ENCODE measurements around the gene ANKS1B. TPM values are rescaled to one million over a fixed set of nuclear protein-coding genes. Genes with fewer than 3 reads are reported as not detected.

ANKS1B gene
- total and polyA plus RNA-seq, 7 donors, result 1.0 to 57.3 (median 30.1) TPM; not detected in 1

- Histone ChIP-seq H3K4me3 (peak overlapping the region in 3 of 4 donors; percentile 27 to 47 (median 42)), H3K4me1 (peaks cover 0 to 17% (median 11%) of the 10 kb centered on the region in 4 donors), H3K9me3 (no peaks in the 10 kb centered on the region), H3K27me3 (peaks cover 4 to 50% (median 22%) of the 10 kb centered on the region in 3 donors), H3K27ac (no peak overlapping the region), H3K36me3 (no peaks in the 10 kb centered on the region)
- DNase-seq, result no peak
- WGBS, 2 donors, result 2 to 7% methylated on average over 60 of the region's 60 CpGs
- intact Hi-C loops (cut with DNase I), result no loop called here
- TF ChIP-seq POLR2A (IDR thresholded peaks at IDR 0.05), result no peak
- TF ChIP-seq POLR2AphosphoS5 (IDR thresholded peaks at IDR 0.05), result no peak
- no peak for TF ChIP-seq CTCF (IDR thresholded peaks at IDR 0.05)
- TF ChIP-seq EP300 (IDR thresholded peaks at IDR 0.05), result no peak
These were observed 1089.6 kb downstream of the ANKS1B start for GRCh38 chr12:98895086-98895651.

GRCh38 chr12:98894412-98895085 lies 1090.2 kb downstream of the ANKS1B start:
- H3K36me3 ChIP-seq, result no peaks in the 10 kb centered on the region
- intact Hi-C loops (cut with DNase I), result no loop called here
- H3K4me1 ChIP-seq, result peaks cover 0 to 17% (median 11%) of the 10 kb centered on the region in 4 donors
- no peak for TF ChIP-seq EP300 (IDR thresholded peaks at IDR 0.05)
- no peak for TF ChIP-seq CTCF (IDR thresholded peaks at IDR 0.05)
- no peak for TF ChIP-seq POLR2A (IDR thresholded peaks at IDR 0.05)
- TF ChIP-seq POLR2AphosphoS5 (IDR thresholded peaks at IDR 0.05), result no peak
- H3K27me3 ChIP-seq, result peaks cover 4 to 50% (median 22%) of the 10 kb centered on the region in 3 donors
- no peaks in the 10 kb centered on the region for H3K9me3 ChIP-seq
- peak overlapping the region in 3 of 4 donors; percentile 27 to 47 (median 42) for H3K4me3 ChIP-seq
- no peak overlapping the region for H3K27ac ChIP-seq
- 2 to 5% methylated on average over 96 of the region's 96 CpGs for WGBS, 2 donors
- no peak for DNase-seq

GRCh38 chr12:98893675-98894411 lies 1090.9 kb downstream of the ANKS1B start:
- H3K9me3 ChIP-seq, result no peaks in the 10 kb centered on the region
- H3K4me1 ChIP-seq, result peaks cover 0 to 17% (median 11%) of the 10 kb centered on the region in 4 donors
- no peak for TF ChIP-seq POLR2AphosphoS5 (IDR thresholded peaks at IDR 0.05)
- no peak for TF ChIP-seq CTCF (IDR thresholded peaks at IDR 0.05)
- no peak for TF ChIP-seq EP300 (IDR thresholded peaks at IDR 0.05)
- TF ChIP-seq POLR2A (IDR thresholded peaks at IDR 0.05), result no peak
- H3K4me3 ChIP-seq, result peak overlapping the region in 2 of 4 donors; percentile 42 to 47
- no peaks in the 10 kb centered on the region for H3K36me3 ChIP-seq
- H3K27me3 ChIP-seq, result peaks cover 4 to 50% (median 22%) of the 10 kb centered on the region in 3 donors
- 7 to 8% methylated on average over 27 of the region's 27 CpGs for WGBS, 2 donors
- DNase-seq, result no peak
- no peak overlapping the region for H3K27ac ChIP-seq
- intact Hi-C loops (cut with DNase I), result no loop called here

- no peak for TF ChIP-seq EP300 (IDR thresholded peaks at IDR 0.05)
- no peak for TF ChIP-seq CTCF (IDR thresholded peaks at IDR 0.05)
- H3K9me3 ChIP-seq, result no peaks in the 10 kb centered on the region
- peaks cover 0 to 17% (median 11%) of the 10 kb centered on the region in 4 donors for H3K4me1 ChIP-seq
- peaks cover 4 to 50% (median 22%) of the 10 kb centered on the region in 3 donors for H3K27me3 ChIP-seq
- H3K27ac ChIP-seq, result no peak overlapping the region
- no peak overlapping the region for H3K4me3 ChIP-seq
- 15 to 26% methylated on average over 11 of the region's 11 CpGs for WGBS, 2 donors
- H3K36me3 ChIP-seq, result no peaks in the 10 kb centered on the region
- intact Hi-C loops (cut with DNase I), result no loop called here
- no peak for DNase-seq
These were observed 1091.5 kb downstream of the ANKS1B start for GRCh38 chr12:98893126-98893674.
